Middle frontal gyrus (tissue), 1 donor: Measurements from ENCODE around the gene DENND5B.
"Not testable (repeated sequence)": the region's sequence is repeated elsewhere in the genome, so short reads cannot be mapped to it uniquely, and the experiment has no call there.

Experiments used
- DNase-seq: peaks from one replicate; pipeline ENCODE4 v3.0.0-alpha.2; 2015; ENCODE audit warnings: low spot score; ENCODE audit errors: extremely low spot score

DENND5B gene

DNA sequence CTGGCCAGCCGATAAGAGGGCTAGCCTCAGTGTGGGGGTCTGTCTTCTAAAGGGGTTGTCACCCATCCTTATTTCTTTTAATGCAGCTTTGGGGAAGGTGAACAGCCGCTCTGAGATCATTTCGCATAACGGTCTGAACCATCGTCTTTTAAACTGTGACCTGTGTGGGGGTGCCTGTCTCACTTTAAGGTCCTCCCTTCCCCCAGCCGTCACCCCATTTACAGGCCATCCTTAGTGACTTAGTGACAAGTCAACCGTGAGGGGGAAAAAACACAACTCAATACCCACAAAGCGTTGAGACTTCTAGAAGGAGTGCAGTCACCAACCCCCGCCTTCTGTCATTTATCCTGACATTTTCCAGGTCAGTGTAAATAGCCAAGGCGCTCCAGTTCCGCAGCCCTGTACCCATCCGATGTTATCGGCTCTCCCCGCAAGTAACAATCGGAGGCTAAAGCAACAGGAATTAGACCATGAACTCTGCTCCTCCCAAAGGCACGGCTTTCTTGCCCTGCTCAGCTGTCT is 505 bp upstream of the DENND5B start:
- DNase-seq, result peak; percentile 9

DNA sequence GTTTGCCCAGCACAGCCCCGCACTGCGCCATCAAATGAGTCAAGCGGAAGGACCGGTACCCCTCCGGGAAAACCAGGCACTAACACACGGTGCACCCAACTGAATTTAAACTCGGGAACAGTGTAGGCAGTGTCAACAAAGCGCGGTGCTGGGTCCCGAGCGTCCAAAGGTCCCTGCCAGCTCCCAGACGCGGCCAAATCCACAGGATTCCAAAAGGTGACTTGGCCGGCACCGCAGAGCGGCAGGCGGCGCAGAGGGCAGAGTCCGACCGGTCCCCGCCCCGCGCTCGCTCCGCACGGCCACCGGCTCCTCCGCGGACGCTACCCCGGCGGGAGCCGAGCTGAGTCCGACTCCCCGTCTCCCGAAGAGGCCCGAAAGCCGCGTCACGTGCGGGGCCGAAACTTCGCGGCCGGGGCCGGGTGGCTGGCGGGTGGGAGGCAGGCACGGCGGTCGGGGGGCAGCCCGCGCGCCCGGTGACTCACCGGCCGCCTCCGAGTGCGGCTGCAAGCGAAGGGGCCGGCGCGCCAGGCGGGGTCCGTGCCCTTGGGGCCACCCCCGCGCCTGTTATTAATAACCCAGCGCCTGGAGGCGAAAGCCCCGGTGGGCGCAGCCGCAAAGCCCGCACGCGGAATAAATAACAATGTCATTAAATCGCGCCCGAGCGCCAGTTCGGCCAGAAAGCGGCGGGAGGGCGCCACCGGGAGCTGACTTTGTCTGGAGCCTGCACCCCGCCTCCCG is 863 bp downstream of the DENND5B start:
- DNase-seq, result peak; percentile 12

DNA sequence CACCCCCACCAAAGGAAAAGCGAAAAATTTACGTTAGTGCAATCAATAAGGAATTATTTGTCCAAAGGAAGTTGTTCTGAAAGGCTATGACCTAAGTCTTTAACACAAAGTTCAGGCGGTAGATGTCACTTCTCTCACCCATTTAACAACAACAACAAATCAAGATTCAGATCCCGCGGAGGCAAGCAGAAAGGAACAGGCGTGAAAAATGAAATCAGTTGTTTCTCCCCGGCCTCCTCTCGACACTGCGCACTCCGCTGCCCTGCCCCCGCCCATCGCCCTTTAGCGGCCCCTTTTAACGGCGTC is 1.4 kb downstream of the DENND5B start:
- DNase-seq, result no peak

DNA sequence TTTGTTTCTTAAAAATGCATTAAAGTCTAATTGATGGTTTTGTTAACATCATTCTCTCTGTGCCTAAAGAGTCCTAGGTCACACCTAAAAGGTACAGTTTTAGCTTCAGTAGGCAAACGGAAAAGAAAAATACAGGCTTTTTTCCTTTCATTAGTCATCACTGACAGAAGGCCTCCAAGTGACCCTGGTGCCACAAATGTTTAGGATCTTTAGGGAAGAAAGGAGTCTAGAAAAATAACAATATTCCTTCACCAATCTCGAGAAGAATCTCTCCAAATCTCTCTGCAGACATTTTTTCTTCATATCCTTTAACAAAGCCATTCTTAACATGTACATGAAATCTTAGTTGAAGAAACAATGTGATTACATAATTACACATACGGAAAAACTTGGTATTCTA is 2.0 kb downstream of the DENND5B start:
- no peak for DNase-seq

DNA sequence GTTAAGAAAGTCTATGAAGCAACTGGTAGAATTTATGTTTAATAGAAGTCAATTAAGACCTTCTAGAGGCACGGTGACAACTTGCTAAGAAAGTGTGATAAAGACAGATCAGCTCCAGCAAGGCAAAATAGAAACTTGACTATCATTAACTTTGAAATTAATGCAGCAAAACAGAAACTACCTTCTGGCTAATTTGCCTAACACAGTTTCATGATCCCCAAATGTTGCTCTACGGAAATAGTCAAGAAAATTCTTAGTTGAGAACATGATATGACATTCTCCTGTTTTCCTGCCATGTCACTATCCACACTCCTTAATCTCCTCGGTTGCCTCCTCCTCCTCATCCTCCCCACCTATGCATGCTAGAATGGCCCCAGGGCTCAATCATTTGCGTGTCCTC is 4.2 kb downstream of the DENND5B start:
- DNase-seq, result no peak

DNA sequence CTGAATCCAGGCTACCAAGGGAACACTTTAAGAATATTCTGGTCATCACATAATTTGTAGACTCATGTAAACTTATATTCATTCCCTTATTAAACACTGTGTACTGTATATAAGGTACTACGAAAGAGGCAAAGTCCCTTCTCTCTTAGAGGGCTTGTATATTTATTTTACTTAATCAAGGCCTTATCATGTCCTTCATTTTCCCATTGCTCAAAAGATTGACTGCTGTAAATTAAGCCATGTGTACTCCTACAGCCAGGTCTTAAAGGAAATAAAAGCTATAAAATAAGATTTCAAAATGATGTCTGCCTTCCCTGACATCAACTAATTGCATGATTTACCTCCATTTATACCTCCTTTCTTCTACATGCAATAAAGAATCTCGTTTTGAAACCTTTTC is 5.0 kb downstream of the DENND5B start:
- DNase-seq, result no peak

DNA sequence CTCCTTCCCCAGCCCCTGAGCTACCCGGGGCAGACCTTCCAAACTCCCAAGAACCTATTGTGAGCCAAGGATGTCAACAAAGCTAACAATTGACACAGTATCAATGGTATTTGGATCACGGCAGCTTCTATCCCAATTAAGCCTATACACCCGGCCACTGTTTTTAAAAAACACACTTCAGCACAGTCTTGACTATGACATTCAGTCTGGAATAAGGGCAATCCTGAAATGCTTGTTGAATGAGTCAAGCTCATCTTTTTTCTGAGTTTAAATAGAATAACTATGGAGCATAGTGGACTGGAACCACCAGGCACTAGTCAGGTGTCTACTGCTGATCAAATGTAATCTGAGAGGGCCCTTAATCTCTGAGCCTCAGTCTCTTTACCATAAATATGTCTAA is 5.7 kb downstream of the DENND5B start:
- no peak for DNase-seq

DNA sequence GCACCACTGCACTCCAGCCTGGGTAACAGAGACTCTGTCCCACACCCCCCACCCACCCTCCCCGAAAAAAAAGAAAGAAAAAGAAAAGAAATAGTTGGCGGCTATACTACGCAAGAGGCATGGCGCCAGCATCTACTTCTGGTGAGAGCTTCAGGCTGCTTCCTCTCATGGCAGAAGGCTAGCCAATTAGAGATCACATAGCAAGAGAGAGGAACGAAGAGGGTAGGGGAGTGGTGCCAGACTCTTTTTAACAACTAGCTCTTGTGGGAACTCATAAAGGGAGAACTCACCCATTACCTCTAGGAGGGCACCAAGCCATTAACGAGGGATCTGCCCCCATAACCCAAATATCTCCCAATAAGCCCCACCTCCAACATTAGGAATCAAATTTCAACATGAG is 6.2 kb downstream of the DENND5B start:
- DNase-seq, result no peak

DNA sequence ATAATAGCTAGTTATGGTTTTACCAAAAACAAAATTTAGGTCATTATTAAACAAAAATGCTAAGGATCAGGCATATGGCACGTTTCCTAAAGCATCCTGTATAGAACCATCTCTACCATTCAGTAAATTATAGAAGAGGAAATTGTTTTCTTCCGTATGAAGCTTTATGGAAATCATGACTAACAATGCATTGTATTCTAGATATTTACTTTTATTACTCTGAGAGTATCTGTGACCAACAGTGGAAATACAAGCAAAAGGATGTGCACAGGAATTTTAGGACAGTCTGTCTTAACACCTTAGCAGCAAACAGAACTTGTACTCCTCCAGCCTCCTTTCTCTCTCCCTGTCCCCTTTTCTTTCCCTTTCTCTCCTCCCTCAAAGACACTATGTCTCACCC is 7.1 kb downstream of the DENND5B start:
- DNase-seq, result no peak

DNA sequence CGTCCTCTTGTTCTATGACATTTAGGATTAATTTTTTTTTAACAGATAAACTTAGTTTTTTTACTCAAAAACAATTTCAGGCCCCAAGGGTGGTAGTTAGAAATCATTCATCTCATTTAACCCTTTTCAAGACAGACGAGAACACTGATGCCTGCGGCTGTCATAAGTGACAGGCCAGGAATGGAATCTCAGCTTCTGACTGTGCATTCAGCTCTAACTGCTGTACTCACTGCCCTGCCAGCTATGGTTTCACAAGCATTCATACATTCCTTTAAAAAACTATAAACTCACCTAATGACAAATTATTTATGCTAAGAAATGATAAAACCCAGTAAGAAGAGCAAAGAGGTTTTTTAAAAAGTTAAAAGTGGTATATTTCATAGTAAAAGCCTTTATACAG is 8.8 kb downstream of the DENND5B start:
- no peak for DNase-seq

DNA sequence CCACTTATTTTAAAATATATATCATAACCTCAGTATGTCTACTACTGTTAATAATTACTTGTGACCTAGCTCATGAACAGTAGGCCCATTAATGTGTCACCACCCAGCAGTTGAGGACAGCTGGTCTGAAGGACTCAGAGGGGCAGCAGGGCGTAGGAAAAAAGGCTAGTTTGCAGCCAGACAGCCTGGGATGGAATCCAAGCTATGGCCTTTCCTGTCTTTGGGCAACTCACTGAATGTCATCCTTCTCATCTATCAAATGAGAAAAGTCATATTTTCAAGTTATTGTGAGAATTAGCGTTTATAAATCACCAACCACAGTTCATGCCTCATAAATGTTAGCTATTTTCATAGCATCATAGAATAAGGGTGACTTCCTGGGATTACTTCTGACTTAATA is 12.3 kb downstream of the DENND5B start:
- no peak for DNase-seq

DNA sequence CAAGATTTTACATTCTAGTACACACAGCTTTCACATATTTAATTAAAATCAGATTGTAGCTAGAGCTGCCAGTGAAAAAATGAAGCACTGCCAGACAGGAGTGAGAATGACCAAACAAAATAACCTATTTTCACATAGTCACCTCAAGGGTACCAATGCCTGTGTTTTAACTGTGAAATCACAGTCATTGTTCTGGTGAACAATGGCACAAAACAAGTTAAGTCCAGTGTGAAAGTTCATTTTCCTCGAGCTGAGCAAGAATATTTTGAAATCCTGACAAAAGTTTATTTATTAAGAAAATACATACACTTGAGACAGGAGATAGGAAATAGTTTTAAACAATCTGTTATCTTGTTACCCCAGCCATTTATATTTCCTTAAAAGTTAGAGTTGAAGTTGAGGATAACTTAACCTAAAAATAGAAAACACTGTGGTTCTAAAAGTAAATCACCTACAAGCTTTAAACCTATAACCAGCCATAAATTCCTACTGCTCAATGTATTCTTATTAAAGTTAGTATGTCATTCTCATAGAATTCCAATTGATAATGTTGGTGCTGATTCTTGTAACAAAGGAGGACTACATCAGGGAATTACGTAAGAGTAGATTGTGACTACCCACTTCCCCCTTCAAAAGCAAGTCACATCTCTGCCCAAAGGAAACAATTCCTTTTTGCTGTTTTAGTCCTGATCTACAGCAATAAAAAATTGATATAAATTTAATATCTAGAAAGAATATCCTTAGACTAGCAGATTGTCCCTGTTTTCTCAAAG is 15.9 kb downstream of the DENND5B start:
- no peak for DNase-seq

DNA sequence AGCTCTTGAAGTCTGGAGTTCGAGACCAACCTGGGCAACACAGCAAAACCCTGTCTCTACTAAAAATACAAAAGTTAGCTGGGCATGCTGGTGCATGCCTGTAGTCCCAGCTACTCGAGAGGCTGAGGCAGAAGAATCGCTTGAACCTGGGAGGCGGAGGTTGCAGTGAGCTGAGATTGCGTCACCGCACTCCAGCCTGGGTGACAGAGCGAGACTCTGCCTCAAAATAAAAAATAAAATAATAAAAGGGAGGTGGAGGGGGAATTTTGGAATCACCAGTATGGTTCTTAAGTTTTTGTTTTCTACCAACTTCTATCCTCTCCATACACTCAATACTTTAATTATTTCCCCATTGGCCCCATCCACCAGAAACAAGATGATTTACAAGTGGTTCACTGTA is 16.6 kb downstream of the DENND5B start:
- not testable (repeated sequence) for DNase-seq

DNA sequence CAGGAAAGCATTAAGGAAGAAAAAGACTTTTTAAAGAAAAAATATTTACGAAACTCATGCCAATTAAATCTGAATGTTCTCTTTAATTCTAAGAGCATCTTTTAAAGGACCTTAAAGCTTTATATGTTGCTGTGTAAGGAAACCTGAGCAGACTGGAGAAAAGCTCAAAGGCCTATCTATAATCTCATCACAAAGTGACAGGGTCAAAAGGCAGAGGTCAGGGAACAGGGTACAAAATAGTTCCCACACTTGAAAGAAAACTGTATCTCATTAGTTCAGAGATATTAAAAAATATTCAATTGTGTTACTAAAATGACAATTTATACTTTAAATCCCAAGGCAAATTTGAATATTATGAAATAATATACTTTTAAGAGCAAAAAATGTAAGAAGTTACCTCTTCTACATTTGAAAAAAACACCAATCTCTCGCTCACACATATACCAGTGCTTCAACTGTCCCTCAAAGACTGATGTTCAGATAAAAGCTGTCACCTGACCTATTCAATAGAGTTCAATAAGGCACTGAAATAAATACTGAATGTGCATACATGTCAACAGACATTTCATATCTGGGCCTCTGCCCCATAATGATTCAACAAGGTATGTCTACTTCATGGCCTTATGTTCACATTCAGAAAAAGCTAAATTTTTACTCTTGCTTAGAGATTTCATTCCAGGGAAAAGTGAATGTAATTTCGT is 17.9 kb downstream of the DENND5B start:
- DNase-seq, result no peak

DNA sequence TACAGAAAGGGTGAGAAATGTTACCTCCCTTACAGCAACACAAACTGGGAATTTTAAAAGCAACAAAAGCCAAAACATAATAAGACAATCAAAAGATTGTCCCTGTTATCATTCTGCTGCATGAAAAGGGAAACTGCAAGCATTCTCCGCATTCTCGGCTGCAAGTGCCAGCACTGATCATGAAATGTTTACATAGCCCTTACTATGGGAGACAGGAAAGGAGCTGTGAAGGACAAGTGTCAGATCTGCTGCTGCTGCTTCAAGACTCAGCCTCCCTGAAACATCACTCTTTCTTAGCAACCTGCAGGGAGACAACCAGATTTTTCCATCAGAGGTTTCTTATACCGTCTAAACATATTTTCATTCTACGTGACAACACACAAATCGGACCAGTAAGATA is 20.1 kb downstream of the DENND5B start:
- no peak for DNase-seq

DNA sequence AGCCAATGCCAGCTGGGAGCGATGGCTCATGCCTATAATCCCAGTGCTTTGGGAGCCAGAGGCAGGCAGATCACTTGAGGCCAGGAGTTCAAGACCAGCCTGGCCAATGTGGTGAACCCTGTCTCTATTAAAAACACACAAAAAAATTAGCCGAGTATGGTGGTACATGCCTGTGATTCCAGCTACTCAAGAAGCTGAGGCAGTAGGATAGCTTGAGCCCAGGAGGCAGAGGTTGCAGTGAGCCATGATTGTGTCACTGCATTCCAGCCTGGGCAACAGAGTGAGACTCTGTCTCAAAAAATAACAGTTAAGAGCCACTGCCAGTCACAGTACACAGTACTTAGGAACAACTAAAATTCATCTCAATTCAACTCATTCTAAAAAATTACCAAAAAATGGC is 21.4 kb downstream of the DENND5B start:
- not testable (repeated sequence) for DNase-seq

DNA sequence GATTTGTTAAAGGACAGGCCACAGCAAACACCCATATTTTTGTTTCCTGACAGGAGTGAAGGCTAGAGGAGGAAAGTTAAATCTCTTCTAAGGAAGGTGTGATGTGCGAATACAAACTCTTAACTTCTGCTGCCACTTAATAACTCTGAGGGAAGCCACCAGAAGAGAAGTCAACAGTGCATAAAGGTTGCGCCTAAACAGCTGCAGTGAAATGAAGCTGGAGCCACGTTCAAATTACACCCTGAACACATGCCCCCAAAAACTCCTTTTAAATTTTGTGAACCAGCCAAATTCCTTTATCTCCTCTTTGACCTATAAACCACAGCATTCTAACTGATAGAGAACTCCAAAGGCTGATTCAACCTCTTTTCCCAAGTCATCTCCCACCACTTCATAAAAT is 22.4 kb downstream of the DENND5B start:
- DNase-seq, result no peak

DNA sequence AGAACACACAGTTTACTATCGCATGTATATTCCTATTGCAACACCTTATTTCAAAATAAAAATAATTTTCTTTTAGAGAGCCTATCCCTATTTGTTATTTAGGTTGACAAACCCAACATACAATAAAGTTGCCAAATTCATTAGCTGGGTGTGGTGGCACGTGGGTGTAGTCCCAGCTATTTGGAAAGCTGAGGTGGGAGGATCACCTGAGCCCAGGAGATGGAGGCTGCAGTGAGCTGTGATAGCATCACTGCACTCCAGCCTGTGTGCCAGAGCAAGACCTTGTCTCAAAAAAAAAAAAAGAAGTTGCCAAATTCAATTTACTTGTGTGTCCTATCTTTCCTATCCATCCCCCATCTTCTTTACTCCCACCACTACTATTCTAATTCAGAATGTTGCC is 23.9 kb downstream of the DENND5B start:
- no peak for DNase-seq

DNA sequence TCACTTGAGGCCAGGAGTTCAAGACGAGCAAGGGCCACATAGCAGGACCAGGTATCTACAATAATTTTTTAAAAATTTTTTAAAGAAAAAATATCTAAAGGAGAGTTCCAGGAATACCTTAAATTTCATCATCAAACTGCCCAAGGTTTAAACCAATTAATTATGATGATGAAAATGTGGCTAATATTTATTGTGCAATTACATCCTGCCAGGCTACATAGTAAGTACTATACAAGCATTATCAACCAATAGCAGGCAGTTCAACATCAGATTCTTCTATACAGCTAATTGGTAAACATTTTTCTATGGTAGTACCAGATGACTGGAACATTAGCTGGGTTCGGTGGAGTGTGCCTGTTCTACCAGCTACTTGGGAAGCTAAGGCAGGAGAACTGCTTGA is 24.4 kb downstream of the DENND5B start:
- no peak for DNase-seq

DNA sequence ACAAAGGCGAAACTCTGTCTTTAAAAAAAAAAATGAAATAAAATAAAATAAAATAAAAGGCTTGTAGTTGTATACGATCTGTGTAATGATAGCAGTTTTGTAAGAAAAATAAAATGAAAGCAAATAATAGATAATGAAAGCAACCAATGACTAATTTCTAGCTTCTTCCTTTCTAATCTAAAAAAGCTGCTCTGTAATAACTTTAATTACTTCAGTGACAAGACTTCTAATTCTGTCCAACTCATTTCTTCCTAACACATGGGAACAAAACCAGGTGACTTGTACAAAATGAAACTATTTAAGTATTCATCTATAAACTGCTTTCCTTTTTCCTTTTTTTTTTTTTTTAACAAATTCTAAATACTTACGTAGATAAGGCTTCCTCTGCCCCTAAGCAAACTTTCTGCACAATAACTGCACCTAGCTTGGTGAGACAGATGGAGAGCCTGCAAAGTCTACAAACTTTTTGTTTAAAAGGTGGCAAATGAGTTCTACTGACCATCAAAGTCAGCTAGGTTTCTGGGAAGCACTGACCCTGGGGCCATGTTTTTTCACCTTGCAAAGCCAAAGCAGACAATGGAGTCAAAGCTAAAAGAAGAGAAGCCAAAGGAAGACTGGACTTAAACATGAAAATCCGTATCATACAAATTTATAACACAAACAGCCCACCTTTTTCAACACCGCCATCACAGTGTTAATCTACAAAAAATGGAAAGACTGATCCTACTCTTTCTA is 28.2 kb downstream of the DENND5B start:
- no peak for DNase-seq

DNA sequence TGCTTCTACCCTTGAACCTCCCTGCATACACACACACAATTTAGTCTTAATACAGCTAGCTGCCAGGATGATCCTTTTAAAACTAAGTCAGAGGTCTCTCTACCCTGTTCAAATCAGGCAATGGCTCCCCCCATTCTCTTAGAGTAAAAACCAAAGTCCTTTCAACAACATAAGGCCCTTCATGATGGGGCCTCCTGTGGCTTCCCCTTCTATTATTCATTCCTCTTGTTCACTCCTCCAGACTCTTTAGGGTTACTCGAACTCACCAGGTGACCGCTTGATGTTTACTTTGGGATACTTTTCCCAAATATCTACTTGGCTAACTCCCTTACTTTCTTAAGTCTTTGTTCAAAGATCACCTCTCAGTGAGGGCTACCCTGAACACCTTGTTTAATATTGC is 30.4 kb downstream of the DENND5B start:
- DNase-seq, result no peak

DNA sequence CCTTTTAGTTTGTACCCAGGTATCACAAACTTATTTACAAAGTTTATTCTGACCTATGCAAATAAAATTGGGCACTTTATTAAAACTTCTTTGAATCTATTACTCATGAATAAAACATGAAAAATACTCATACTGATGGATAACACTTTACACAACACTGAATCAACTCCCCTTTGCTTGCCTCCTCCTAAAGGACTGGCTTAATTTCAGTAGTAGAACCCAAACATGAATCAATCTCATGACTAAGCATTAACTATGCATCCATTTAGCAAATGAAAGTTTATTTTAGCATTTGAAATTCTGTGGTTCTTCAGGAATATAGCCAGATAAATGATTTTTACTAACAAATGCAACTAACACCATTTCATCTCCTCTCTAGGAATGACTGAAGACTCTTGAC is 32.4 kb downstream of the DENND5B start:
- DNase-seq, result no peak
